WTC11 (cell line): ENCODE data around the gene VDR. TPM values are rescaled to one million over a fixed set of nuclear protein-coding genes. Genes with fewer than 3 reads are reported as not detected.
"Not testable (repeated sequence)": the region's sequence is repeated elsewhere in the genome, so short reads cannot be mapped to it uniquely, and the experiment has no call there.

ENCODE experiments used
- ATAC-seq: fragments of 200-7000 bp; cut with Tn5 transposase; 2 replicates; pipeline ENCODE4 v1.10.0; 2021; ENCODE audit warnings: mild to moderate bottlenecking, moderate library complexity
- CTCF ChIA-PET: fragments of 300-600 bp; sonication (Branson Sonifier 250); formaldehyde crosslinking; loops from one replicate; lab custom pipeline; 2021; ENCODE audit warnings: antibody characterized with exemption; lab: Charles Lee
- POLR2A ChIA-PET: fragments of 350-600 bp; sonication (Branson Sonifier 250); formaldehyde crosslinking; loops from one replicate; lab custom pipeline; 2021; ENCODE audit warnings: antibody characterized with exemption; lab: Charles Lee
- DNase-seq: peaks from one replicate; pipeline ENCODE4 v3.0.0; 2021; ENCODE audit warnings: low spot score
- H3K27ac Mint-ChIP-seq: 2 replicates; pipeline ENCODE4 v1.8.0; 2021; ENCODE audit warnings: mixed read lengths
- H3K27me3 Mint-ChIP-seq: 2 replicates; pipeline ENCODE4 v1.8.0; 2021; ENCODE audit warnings: low read depth, mild to moderate bottlenecking, moderate library complexity, mixed read lengths
- H3K36me3 Mint-ChIP-seq: 2 replicates; pipeline ENCODE4 v1.8.0; 2021; ENCODE audit warnings: mixed read lengths
- H3K4me1 Mint-ChIP-seq: 2 replicates; pipeline ENCODE4 v1.8.0; 2022; ENCODE audit warnings: mixed read lengths
- H3K4me3 Mint-ChIP-seq: 2 replicates; pipeline ENCODE4 v1.8.0; 2021; ENCODE audit warnings: mild to moderate bottlenecking, moderate library complexity, mixed read lengths
- H3K9me3 Mint-ChIP-seq: 2 replicates; pipeline ENCODE4 v1.8.0; 2021; ENCODE audit warnings: mixed read lengths
- ATF1 ChIP-seq: sonication (generic); formaldehyde crosslinking; IDR thresholded peaks from 2 replicates; pipeline ENCODE4 v1.8.1; 2023; ENCODE audit warnings: mild to moderate bottlenecking, moderate library complexity, missing genetic modification reagents
- E2F1 ChIP-seq: sonication (generic); formaldehyde crosslinking; IDR thresholded peaks from 2 replicates; pipeline ENCODE4 v1.8.0; 2022; ENCODE audit warnings: mild to moderate bottlenecking, missing genetic modification reagents
- EMX1 ChIP-seq: fragments of 250-450 bp; sonication (Bioruptor Pico); IDR thresholded peaks from 2 replicates; pipeline ENCODE4 v1.8.0; 2021; ENCODE audit warnings: mild to moderate bottlenecking
- FOXP1 ChIP-seq: sonication (generic); formaldehyde crosslinking; IDR thresholded peaks from 2 replicates; pipeline ENCODE4 v1.8.0; 2022; ENCODE audit warnings: missing genetic modification reagents, mild to moderate bottlenecking, moderate library complexity, borderline replicate concordance
- GRHL2 ChIP-seq: fragments of 250-450 bp; sonication (Bioruptor Pico); IDR thresholded peaks from 2 replicates; pipeline ENCODE4 v1.8.0; 2022; ENCODE audit warnings: mild to moderate bottlenecking, moderate library complexity; ENCODE audit not compliant: insufficient replicate concordance, severe bottlenecking
- IRF2 ChIP-seq: sonication (generic); formaldehyde crosslinking; IDR thresholded peaks from 2 replicates; pipeline ENCODE4 v1.8.0; 2022; ENCODE audit warnings: low read depth, missing genetic modification reagents, borderline replicate concordance
- MAX ChIP-seq: sonication (generic); formaldehyde crosslinking; IDR thresholded peaks from 2 replicates; pipeline ENCODE4 v1.8.0; 2022; ENCODE audit warnings: mild to moderate bottlenecking, missing genetic modification reagents
- MLX ChIP-seq: sonication (generic); formaldehyde crosslinking; IDR thresholded peaks from 2 replicates; pipeline ENCODE4 v1.8.1; 2023; ENCODE audit warnings: mild to moderate bottlenecking, missing genetic modification reagents, moderate library complexity
- MYBL2 ChIP-seq: sonication (generic); formaldehyde crosslinking; IDR thresholded peaks from 2 replicates; pipeline ENCODE4 v1.8.1; 2023; ENCODE audit warnings: mild to moderate bottlenecking, moderate library complexity, missing genetic modification reagents
- RELA ChIP-seq: sonication (generic); formaldehyde crosslinking; IDR thresholded peaks from 2 replicates; pipeline ENCODE4 v1.8.1; 2022; ENCODE audit warnings: missing genetic modification reagents, mild to moderate bottlenecking, borderline replicate concordance
- RORB ChIP-seq: fragments of 250-450 bp; sonication (Bioruptor Pico); IDR thresholded peaks from 2 replicates; pipeline ENCODE4 v1.9.0; 2021; ENCODE audit warnings: mild to moderate bottlenecking
- SP1 ChIP-seq: sonication (generic); formaldehyde crosslinking; conservative IDR thresholded peaks from 2 replicates; pipeline ENCODE4 v1.8.1; 2022; ENCODE audit warnings: missing genetic modification reagents
- ZNF317 ChIP-seq: sonication (generic); formaldehyde crosslinking; IDR thresholded peaks from 2 replicates; pipeline ENCODE4 v1.8.1; 2023; ENCODE audit warnings: low read depth, mild to moderate bottlenecking, moderate library complexity, missing genetic modification reagents, borderline replicate concordance
- ZNF396 ChIP-seq: fragments of 250-450 bp; sonication (Bioruptor Pico); IDR thresholded peaks from 2 replicates; pipeline ENCODE4 v1.8.0; 2021; ENCODE audit warnings: mild to moderate bottlenecking, moderate library complexity, borderline replicate concordance
- ZNF423 ChIP-seq: fragments of 250-450 bp; sonication (Bioruptor Pico); IDR thresholded peaks from 2 replicates; pipeline ENCODE4 v2.1.2; 2022; ENCODE audit warnings: mild to moderate bottlenecking, moderate library complexity
- ZNF425 ChIP-seq: fragments of 250-450 bp; sonication (Bioruptor Pico); conservative IDR thresholded peaks from 2 replicates; pipeline ENCODE4 v1.9.0; 2021; ENCODE audit warnings: mild to moderate bottlenecking
- total RNA-seq: library from RNA; stranded (reverse); gene quantifications from 3 replicates; pipeline ENCODE4 v1.2.3, GENCODE V29; 2021
- TF ChIP-seq, protein P1 (sequence below): sonication (generic); formaldehyde crosslinking; IDR thresholded peaks from 2 replicates; pipeline ENCODE4 v1.8.1; 2023; ENCODE audit warnings: mild to moderate bottlenecking, moderate library complexity, missing genetic modification reagents
- TF ChIP-seq, protein P2 (sequence below): fragments of 250-450 bp; sonication (Bioruptor Pico); IDR thresholded peaks from 2 replicates; pipeline ENCODE4 v1.8.0; 2021; ENCODE audit warnings: mild to moderate bottlenecking
- TF ChIP-seq, protein P3 (sequence below): sonication (generic); formaldehyde crosslinking; IDR thresholded peaks from 2 replicates; pipeline ENCODE4 v1.8.1; 2023; ENCODE audit warnings: mild to moderate bottlenecking, missing genetic modification reagents

The VDR gene
- total RNA-seq, 1 experiment from 2014 or later, result 1.3 TPM

- not testable (repeated sequence) for H3K27me3 Mint-ChIP-seq, H3K4me3 Mint-ChIP-seq, H3K36me3 Mint-ChIP-seq, H3K27ac Mint-ChIP-seq, H3K9me3 Mint-ChIP-seq, ATAC-seq, DNase-seq
- ChIA-PET CTCF (interaction anchor here (0.9 to 8.8 kb wide), 5 partner anchors 9 to 30 kb away, joined by 3 to 99 read pairs (median 4); partner anchors contain the start of gene HDAC7), POLR2A (interaction anchor here (1.3 kb wide), 1 partner anchor 43 kb away, joined by 5 read pairs; no protein-coding TSS in a partner anchor)
- peaks cover 69% of the 10 kb centered on the region for H3K4me1 Mint-ChIP-seq
These were observed 95.3 kb downstream of the VDR start for GRCh38 chr12:47809518-47809917.

- no peaks in the 10 kb centered on the region for H3K27me3 Mint-ChIP-seq
- no peak for DNase-seq
- no peak for TF ChIP-seq FOXP1 (CRISPR knock-in tag)
- no peak for TF ChIP-seq E2F1 (CRISPR knock-in tag)
- TF ChIP-seq ZNF425, result no peak
- TF ChIP-seq ATF1 (CRISPR knock-in tag), result no peak
- no peak for TF ChIP-seq MAX (CRISPR knock-in tag)
- TF ChIP-seq MLX (CRISPR knock-in tag), result no peak
- no peak for TF ChIP-seq RORB (CRISPR knock-in tag)
- no peak for TF ChIP-seq ZNF396 (CRISPR knock-in tag)
- TF ChIP-seq ZNF423 (CRISPR knock-in tag), result no peak
- TF ChIP-seq RELA (CRISPR knock-in tag), result no peak
- no peak for TF ChIP-seq MYBL2 (CRISPR knock-in tag)
- TF ChIP-seq EMX1, result no peak
- TF ChIP-seq, protein P1, sequence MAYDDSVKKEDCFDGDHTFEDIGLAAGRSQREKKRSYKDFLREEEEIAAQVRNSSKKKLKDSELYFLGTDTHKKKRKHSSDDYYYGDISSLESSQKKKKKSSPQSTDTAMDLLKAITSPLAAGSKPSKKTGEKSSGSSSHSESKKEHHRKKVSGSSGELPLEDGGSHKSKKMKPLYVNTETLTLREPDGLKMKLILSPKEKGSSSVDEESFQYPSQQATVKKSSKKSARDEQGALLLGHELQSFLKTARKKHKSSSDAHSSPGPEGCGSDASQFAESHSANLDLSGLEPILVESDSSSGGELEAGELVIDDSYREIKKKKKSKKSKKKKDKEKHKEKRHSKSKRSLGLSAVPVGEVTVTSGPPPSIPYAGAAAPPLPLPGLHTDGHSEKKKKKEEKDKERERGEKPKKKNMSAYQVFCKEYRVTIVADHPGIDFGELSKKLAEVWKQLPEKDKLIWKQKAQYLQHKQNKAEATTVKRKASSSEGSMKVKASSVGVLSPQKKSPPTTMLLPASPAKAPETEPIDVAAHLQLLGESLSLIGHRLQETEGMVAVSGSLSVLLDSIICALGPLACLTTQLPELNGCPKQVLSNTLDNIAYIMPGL (CRISPR knock-in tag), result no peak
- no peak for TF ChIP-seq GRHL2
- no peak for TF ChIP-seq ZNF317 (CRISPR knock-in tag)
- TF ChIP-seq SP1 (CRISPR knock-in tag), result no peak
- TF ChIP-seq, protein P2, sequence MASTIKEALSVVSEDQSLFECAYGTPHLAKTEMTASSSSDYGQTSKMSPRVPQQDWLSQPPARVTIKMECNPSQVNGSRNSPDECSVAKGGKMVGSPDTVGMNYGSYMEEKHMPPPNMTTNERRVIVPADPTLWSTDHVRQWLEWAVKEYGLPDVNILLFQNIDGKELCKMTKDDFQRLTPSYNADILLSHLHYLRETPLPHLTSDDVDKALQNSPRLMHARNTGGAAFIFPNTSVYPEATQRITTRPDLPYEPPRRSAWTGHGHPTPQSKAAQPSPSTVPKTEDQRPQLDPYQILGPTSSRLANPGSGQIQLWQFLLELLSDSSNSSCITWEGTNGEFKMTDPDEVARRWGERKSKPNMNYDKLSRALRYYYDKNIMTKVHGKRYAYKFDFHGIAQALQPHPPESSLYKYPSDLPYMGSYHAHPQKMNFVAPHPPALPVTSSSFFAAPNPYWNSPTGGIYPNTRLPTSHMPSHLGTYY, result no peak
- TF ChIP-seq, protein P3, sequence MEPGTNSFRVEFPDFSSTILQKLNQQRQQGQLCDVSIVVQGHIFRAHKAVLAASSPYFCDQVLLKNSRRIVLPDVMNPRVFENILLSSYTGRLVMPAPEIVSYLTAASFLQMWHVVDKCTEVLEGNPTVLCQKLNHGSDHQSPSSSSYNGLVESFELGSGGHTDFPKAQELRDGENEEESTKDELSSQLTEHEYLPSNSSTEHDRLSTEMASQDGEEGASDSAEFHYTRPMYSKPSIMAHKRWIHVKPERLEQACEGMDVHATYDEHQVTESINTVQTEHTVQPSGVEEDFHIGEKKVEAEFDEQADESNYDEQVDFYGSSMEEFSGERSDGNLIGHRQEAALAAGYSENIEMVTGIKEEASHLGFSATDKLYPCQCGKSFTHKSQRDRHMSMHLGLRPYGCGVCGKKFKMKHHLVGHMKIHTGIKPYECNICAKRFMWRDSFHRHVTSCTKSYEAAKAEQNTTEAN (CRISPR knock-in tag), result no peak
- TF ChIP-seq IRF2 (CRISPR knock-in tag), result no peak
- H3K36me3 Mint-ChIP-seq, result no peaks in the 10 kb centered on the region
- peaks cover 67% of the 10 kb centered on the region for H3K4me1 Mint-ChIP-seq
- H3K27ac Mint-ChIP-seq, result peak overlapping the region; percentile 17; the same call in 1 of the 2 replicates
- CTCF ChIA-PET, result interaction anchor here (1.0 to 8.8 kb wide), 18 partner anchors 9 to 157 kb away, joined by 3 to 81 read pairs (median 6); partner anchors contain the start of genes HDAC7, TMEM106C and VDR
- 0 out of 2 replicates have a peak, but pooled peaks have one; percentile 1 for ATAC-seq
- H3K4me3 Mint-ChIP-seq, result no peak overlapping the region
- no peaks in the 10 kb centered on the region for H3K9me3 Mint-ChIP-seq
- POLR2A ChIA-PET, result interaction anchor here (0.5 to 1.5 kb wide), 6 partner anchors 8 to 42 kb away, joined by 3 to 5 read pairs (median 4); no protein-coding TSS in a partner anchor
These were observed 96.0 kb downstream of the VDR start for GRCh38 chr12:47808574-47809365.
